HL-60 (cell line): ENCODE data around the gene TRABD2B.

ENCODE experiments used
- CTCF ChIP-seq: IDR thresholded peaks from one replicate; pipeline ENCODE4 v1.5.1; 2011; ENCODE audit warnings: low read length, control low read depth, inconsistent platforms; ENCODE audit not compliant: insufficient read depth
- POLR2AphosphoS5 ChIP-seq: IDR thresholded peaks from 2 replicates; pipeline ENCODE4 v1.6.1; 2012; ENCODE audit warnings: low read depth
- REST ChIP-seq: IDR thresholded peaks from 2 replicates; pipeline ENCODE4 v1.6.1; 2012; ENCODE audit warnings: low read depth; ENCODE audit not compliant: insufficient replicate concordance
- SPI1 ChIP-seq: IDR thresholded peaks from 2 replicates; pipeline ENCODE4 v1.6.1; 2012; ENCODE audit warnings: low read depth, mild to moderate bottlenecking, borderline replicate concordance

DNA sequence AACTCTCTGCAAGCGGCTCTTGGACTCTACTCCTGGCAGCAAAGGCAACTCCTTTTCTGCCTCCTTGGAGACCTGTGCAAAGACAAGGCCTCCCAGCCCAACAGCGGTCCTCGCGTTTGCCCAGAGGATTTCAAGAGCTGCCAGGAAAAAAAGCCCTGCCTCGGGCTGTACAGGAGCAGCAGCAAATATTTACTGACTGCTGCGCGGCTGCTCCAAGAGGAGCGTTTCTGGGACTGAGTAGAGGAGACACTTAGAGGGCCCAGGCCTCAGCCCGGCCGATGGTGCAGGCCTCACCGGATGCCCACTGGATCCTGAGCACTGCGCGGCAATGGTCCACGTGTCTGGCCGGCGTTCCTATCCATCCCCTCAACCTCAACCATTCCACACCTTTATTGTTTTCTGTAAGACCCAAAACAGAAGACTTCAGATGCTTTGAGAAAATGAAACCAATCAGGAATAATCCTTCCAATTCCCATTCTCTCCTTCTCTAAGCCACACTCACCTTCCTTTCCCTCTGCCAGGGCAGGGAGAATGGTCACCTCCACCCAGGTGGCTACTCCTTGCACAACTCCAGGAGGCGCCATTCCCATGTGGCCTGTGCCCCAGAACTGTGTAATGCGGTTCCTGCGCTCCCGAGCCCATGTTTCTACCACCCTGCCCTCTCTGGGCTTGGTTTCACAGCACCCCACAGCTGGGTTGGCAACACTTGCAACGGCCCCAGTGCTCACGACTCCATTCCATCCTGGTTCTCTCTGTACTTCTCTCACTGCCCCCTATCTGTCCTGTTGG, 215.8 kb downstream of the TRABD2B start:
- TF ChIP-seq POLR2AphosphoS5, result no peak
- no peak for TF ChIP-seq CTCF
- no peak for TF ChIP-seq REST
- no peak for TF ChIP-seq SPI1
